Prostate gland (tissue), 2 donors: Measurements from ENCODE around the gene GNLY. TPM values are rescaled to one million over a fixed set of nuclear protein-coding genes. Genes with fewer than 3 reads are reported as not detected.

Source experiments
- DNase-seq: peaks from one replicate; pipeline ENCODE4 v3.0.0-alpha.2; 2019; ENCODE audit warnings: low spot score
- H3K27ac ChIP-seq, 2 donors: fragments of 200-600 bp; sonication (generic); 2 replicates each; pipeline ENCODE4 v1.5.1; 2017 to 2019
- H3K27me3 ChIP-seq: fragments of 200-600 bp; sonication (generic); replicated peaks from 2 replicates; pipeline ENCODE4 v1.5.1; 2019; ENCODE audit not compliant: insufficient read depth
- H3K36me3 ChIP-seq, 2 donors: fragments of 200-600 bp; sonication (generic); 1 replicate in 1 of 2; 2 replicates in 1 of 2; pipeline versions ENCODE4 v1.5.1 to v1.8.1; 2017 to 2019
- H3K4me1 ChIP-seq: fragments of 200-600 bp; sonication (generic); replicated peaks from 2 replicates; pipeline ENCODE4 v1.5.1; 2019
- H3K4me3 ChIP-seq, 2 donors: fragments of 200-600 bp; sonication (generic); 2 replicates each; pipeline ENCODE4 v1.5.1; 2017 to 2019
- H3K9me3 ChIP-seq: fragments of 200-600 bp; sonication (generic); 2 replicates; pipeline ENCODE4 v1.5.1; 2017
- POLR2A ChIP-seq: fragments of 450-650 bp; IDR thresholded peaks from one replicate; pipeline ENCODE4 v1.6.1; 2016; ENCODE audit warnings: antibody characterized with exemption, mild to moderate bottlenecking
- POLR2AphosphoS5 ChIP-seq: sonication (generic); formaldehyde crosslinking; IDR thresholded peaks from one replicate; pipeline ENCODE4 v1.6.1; 2017; ENCODE audit warnings: antibody characterized with exemption
- WGBS: methylation state at CpG from one replicate; pipeline ENCODE4 v1.1.5; 2018; 5-methylcytosine and 5-hydroxymethylcytosine counted together
- intact Hi-C: fragments of 100-400 bp; cut with DNase I; formaldehyde crosslinking; loops from one replicate; pipeline ENCODE4 v1.14.2; 2022
- total RNA-seq, 2 donors: library from RNA; depleted of rRNA; stranded (reverse); fragments of >200 nt; gene quantifications; one replicate each; pipeline ENCODE4 v1.1.0, GENCODE V29; 2016
- TF ChIP-seq, protein P1 (sequence below), 4 experiments: fragments of 200-600 bp in 2 of 4; fragments of 450-650 bp in 2 of 4; sonication (generic) in 2 of 4; IDR thresholded peaks; 1 replicate in 3 of 4; 2 replicates in 1 of 4; pipeline ENCODE4 v1.5.1; 2016 to 2019; ENCODE audit warnings: antibody characterized with exemption in 4 of 4, mild to moderate bottlenecking in 2 of 4, moderate library complexity in 2 of 4

Gene GNLY
- total RNA-seq, 2 donors from 2014 or later = 0.36 to 0.68 TPM

DNA sequence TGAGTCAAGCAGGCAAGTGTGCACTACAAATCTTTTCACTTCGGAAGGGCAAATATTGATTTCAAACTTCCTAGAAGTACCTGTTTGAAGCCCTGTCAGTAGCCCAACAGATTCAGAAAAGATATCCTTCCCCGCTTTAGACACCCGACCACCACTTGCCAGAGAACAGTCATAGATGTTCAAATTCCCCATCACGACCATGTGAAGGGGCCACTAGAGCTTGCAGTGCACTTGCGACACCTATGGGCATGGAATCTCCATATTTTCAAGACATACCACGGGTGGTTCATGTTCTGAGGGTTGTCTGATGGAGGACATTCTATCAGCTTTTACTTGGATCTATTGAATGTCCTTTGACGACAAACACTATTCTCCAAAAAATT lies 23.8 kb downstream of the GNLY start:
- TF ChIP-seq, protein P1, sequence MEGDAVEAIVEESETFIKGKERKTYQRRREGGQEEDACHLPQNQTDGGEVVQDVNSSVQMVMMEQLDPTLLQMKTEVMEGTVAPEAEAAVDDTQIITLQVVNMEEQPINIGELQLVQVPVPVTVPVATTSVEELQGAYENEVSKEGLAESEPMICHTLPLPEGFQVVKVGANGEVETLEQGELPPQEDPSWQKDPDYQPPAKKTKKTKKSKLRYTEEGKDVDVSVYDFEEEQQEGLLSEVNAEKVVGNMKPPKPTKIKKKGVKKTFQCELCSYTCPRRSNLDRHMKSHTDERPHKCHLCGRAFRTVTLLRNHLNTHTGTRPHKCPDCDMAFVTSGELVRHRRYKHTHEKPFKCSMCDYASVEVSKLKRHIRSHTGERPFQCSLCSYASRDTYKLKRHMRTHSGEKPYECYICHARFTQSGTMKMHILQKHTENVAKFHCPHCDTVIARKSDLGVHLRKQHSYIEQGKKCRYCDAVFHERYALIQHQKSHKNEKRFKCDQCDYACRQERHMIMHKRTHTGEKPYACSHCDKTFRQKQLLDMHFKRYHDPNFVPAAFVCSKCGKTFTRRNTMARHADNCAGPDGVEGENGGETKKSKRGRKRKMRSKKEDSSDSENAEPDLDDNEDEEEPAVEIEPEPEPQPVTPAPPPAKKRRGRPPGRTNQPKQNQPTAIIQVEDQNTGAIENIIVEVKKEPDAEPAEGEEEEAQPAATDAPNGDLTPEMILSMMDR (IDR thresholded peaks at IDR 0.05) = no peak
- TF ChIP-seq POLR2A (no peak), POLR2AphosphoS5 (no peak)
- H3K4me1 ChIP-seq = peaks cover 2% of the 10 kb centered on the region
- H3K4me3 ChIP-seq = no peak overlapping the region
- H3K27ac ChIP-seq = no peak overlapping the region
- DNase-seq = no peak
- H3K36me3 ChIP-seq = no peaks in the 10 kb centered on the region
- intact Hi-C loops = no loop called here
- no peaks in the 10 kb centered on the region for H3K9me3 ChIP-seq
- 82% methylated on average over 7 of the region's 7 CpGs for WGBS
- H3K27me3 ChIP-seq = no peaks in the 10 kb centered on the region

DNA sequence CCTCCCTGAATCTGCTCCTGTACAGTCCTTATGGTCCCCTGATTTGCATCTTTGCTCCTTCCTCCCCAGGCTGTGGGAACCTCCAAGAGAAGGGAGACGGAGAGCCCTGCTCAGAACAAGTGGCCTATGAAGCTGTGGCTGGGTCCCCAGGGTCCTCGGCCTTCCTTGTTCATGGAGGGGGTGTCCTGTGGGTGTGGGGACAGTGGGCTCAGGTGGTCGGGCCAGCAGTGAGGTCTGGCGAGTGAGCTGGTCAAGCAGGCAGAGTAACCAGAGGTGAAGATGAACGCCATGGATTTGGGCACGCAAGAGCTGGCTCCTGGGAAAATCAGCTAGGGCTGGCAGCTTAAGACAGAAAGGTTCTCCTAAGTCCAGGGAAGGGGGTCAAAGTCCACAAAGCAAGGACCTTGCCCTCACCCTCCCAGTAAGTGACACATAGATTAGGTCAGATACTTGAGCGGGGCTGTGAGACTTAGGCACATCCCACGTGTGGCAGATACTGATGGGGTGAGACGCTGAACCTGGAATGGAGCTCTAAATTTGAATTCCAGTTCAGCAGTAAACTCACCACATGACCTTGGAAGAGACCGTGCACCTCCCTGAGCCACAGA lies 24.8 kb downstream of the GNLY start:
- H3K36me3 ChIP-seq = no peaks in the 10 kb centered on the region
- H3K27me3 ChIP-seq = no peaks in the 10 kb centered on the region
- H3K27ac ChIP-seq = no peak overlapping the region
- DNase-seq = no peak
- no peaks in the 10 kb centered on the region for H3K9me3 ChIP-seq
- intact Hi-C loops = no loop called here
- WGBS = 86% methylated on average over 10 of the region's 10 CpGs
- no peaks in the 10 kb centered on the region for H3K4me1 ChIP-seq
- no peak overlapping the region for H3K4me3 ChIP-seq
- no peak for TF ChIP-seq POLR2A
- TF ChIP-seq, protein P1 (IDR thresholded peaks at IDR 0.05) = no peak

- Histone ChIP-seq H3K4me1 (no peaks in the 10 kb centered on the region), H3K4me3 (no peak overlapping the region), H3K27ac (no peak overlapping the region), H3K27me3 (no peaks in the 10 kb centered on the region), H3K9me3 (no peaks in the 10 kb centered on the region), H3K36me3 (no peaks in the 10 kb centered on the region)
- 95% methylated on average over 6 of the region's 6 CpGs for WGBS
- DNase-seq = no peak
- no peak for TF ChIP-seq POLR2A
- intact Hi-C loops = no loop called here
Measured at GRCh38 chr2:85719609-85720240, 25.6 kb downstream of the GNLY start.

- Histone ChIP-seq H3K4me3 (no peak overlapping the region), H3K9me3 (no peaks in the 10 kb centered on the region), H3K4me1 (no peaks in the 10 kb centered on the region), H3K27ac (no peak overlapping the region), H3K27me3 (no peaks in the 10 kb centered on the region), H3K36me3 (no peaks in the 10 kb centered on the region)
- intact Hi-C loops = no loop called here
- 84% methylated on average over 1 of the region's 1 CpG for WGBS
- no peak for TF ChIP-seq POLR2AphosphoS5
- no peak for TF ChIP-seq POLR2A
- TF ChIP-seq, protein P1 (IDR thresholded peaks at IDR 0.05) = no peak
- DNase-seq = no peak
Measured at GRCh38 chr2:85720533-85720932, 26.4 kb downstream of the GNLY start.

DNA sequence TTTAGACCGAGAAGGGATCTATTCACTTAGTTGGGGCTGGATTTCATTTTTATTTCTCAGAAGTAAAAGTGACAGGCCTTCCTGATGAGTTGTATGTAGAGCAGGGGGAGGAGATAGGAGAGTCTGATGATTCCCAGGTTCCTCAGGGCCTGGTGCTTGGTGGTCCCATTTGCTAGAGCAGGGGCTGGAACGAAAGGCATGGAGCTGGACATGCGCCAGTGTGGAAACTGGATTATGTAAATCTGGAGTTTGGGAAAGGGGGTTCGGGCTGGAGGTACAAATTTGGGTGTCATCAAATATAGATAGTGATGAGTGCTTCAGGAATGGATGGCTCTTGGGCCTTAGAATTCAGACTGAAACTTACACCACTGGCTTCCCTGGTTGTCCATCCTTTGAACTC lies 27.5 kb downstream of the GNLY start:
- Histone ChIP-seq H3K4me1 (no peaks in the 10 kb centered on the region), H3K4me3 (no peak overlapping the region), H3K9me3 (no peaks in the 10 kb centered on the region), H3K36me3 (no peaks in the 10 kb centered on the region), H3K27me3 (no peaks in the 10 kb centered on the region), H3K27ac (no peak overlapping the region)
- 92% methylated on average over 4 of the region's 4 CpGs for WGBS
- DNase-seq = no peak
- TF ChIP-seq POLR2AphosphoS5 (no peak), POLR2A (no peak)
- TF ChIP-seq, protein P1 (IDR thresholded peaks at IDR 0.05) = no peak
- intact Hi-C loops = no loop called here
